GM19452 (cell line): Measurements from ENCODE around the gene FHL1.
"Not testable (repeated sequence)": the region's sequence is repeated elsewhere in the genome, so short reads cannot be mapped to it uniquely, and the experiment has no call there.

ENCODE experiments used
- ATAC-seq: cut with Tn5 transposase; IDR thresholded peaks from one replicate; pipeline ENCODE4 v1.9.1; 2021; ENCODE audit not compliant: unreplicated experiment

FHL1 gene

DNA sequence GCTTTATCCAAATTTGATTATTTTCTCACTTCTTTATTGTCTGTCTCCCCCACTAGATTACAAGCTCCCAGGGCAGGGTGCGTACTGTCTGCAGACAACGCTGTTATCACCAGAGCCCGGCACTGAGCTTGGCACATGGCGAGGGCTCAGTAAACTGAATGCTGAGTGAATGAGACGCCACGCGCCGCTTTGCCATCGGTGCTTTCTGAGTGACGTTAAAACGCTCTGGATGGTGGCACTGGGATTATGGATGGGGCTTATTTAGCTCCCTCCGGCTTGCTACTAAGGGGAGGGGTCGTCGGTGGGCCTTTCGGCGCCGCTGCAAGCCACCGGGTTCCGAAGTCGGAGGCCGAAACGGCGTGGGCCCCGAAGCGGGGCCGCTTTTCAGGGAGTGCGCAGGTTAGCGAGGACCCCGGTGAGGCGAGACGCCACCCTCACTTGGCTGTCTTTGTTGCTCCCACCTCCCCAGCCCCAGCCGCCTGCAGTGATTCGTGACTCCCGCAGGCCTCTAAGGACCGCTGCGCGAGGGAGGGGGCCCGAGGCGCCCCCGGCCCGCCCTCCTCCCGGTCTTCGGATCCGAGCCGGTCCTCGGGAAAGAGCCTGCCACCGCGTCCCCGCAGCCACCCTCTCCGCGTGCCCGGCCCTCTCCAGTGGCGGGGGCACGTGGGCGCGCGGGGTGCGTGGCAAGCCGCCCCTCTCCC is 569 bp upstream of the FHL1 start:
- no peak for ATAC-seq

- no peak for ATAC-seq
Measured at GRCh38 chrX:136147976-136148375, 643 bp downstream of the FHL1 start.

DNA sequence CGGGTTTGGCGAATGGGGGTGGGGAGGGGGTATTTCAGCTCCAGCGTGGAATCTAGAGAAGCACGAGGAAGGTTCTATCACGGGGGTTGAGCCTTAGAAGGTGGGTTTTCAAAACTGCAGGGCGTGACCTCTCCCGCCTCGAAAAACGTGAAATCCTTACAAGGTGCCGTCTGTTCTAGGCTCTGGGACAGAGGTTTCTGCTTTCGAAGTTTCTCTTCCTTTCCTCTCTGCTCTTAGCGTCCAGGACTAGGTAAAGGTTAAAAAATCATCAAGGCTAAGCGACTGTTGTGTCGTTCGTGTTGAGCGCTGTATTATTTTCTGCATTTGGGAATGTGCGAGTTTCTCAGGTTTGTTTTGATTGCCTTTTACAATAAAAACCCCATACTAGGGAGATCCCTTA is 1.1 kb downstream of the FHL1 start:
- ATAC-seq, result no peak

GRCh38 chrX:136154998-136155397 is 7.7 kb downstream of the FHL1 start:
- ATAC-seq, result no peak

DNA sequence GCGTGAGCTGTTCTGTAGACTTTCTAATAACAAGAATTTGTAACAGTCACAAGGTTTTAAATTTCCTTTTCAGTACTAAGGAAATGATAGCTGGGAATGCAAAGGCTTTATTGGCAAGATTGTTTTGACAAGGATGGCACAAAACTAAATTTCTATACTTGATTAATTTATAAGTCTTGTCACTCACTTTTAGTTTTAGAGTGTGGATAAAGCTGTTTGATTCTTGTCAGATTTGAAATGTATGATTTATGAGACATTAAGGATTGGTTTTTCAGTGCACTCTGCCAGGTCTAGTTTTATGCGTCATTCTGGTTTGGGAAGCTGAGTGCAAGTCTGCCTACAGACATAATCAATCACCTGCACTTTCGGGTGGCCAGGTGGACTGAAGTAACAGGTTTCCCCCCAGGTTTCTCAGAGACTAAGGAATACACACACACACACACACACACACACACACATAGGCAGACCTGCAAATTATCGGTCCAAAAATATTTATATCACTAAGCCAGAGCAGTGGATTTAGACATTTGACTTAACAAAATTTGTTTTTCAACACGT is 9.3 kb downstream of the FHL1 start:
- ATAC-seq, result no peak

DNA sequence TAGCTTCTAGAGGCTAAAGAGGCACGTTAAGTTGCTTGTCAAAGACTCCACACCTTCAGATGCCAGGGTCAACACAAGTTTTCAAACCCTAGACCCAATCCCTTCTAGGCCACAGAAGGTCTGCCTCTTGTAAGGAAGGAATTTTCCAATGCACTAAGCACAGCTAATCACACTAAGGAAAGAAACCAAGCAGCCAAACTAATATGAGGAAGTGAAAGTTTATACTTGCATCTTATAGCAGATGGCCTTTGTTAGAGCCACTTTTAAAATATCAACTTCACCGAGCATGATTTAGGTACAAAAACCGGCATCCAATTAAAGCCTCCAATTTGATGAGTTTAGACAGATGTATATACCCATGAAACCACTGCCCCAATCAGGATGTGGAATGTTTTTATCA is 9.9 kb downstream of the FHL1 start:
- ATAC-seq, result no peak

DNA sequence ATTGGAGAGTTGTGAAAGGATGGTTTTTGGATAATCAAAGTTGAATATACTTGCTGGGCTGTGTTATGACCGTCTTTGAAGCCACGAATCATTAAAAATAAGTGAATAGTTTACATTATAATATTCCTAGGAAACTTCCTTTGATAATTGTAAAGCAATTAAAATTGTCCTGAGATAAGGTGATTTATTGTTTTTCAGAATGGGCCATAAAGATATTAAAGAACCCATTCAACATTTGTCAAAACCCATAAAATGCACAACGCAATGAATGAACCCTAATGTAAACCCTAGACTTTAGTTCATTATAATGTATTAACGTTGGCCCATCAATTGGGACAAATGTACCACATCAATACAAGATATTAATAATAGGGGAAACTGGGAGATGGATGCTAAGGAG is 11.4 kb downstream of the FHL1 start:
- no peak for ATAC-seq

DNA sequence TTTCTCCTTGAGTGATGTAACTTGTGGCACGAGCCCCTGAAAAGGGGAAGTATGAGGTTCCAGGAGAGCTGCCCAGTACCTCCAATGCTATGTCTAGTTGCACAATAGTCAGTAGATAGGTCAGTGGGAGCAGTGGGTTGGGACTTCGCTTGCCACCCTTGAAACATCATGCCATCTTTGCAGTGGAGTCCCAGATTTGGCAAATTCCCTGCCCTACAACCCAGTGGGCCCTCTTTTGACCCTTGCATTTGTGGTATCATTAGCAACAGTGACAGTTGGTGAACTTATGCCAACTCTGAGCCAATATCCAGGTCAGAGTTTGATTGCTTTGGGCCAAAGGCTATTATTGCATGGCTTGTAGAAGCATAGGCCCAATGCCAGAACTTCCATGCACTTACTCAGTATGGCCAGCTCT is 12.3 kb downstream of the FHL1 start:
- no peak for ATAC-seq

- ATAC-seq, result no peak
Measured at GRCh38 chrX:136162827-136163570, 15.7 kb downstream of the FHL1 start.

- no peak for ATAC-seq
Measured at GRCh38 chrX:136163689-136164088, 16.4 kb downstream of the FHL1 start.

- ATAC-seq, result no peak
Measured at GRCh38 chrX:136165406-136165805, 18.1 kb downstream of the FHL1 start.

DNA sequence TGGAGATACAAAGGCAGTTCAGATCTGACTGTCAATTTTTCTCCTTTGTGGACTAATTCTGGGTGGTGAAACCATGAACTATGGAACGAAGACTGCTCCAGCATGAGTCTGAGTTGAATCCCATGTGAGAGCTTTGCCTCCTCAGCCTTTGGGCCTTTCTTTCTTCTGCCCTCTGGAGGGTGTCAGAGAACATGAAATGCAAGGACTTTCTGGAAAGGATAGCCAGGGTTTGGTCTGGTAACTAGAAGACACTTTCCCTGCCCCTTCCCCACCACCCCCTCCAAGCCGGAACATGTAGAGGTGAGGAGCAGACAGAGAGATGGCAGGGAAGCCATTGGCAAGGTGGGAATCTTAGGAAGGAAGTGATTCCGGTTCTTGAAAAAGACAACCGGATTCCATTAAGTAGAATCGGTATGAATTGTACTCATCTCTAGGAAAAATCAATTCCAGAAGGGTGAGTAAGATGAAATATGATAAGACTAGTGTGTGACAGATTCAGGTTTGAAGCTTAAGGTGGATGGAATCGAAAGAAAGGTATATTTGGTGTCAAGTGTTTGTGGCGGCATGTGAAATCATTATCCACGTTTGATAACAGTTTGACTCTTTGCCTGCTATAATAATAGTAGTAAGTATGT is 19.0 kb downstream of the FHL1 start:
- no peak for ATAC-seq

- not testable (repeated sequence) for ATAC-seq
Measured at GRCh38 chrX:136167989-136168388, 20.7 kb downstream of the FHL1 start.

- no peak for ATAC-seq
Measured at GRCh38 chrX:136168929-136169735, 21.8 kb downstream of the FHL1 start.

DNA sequence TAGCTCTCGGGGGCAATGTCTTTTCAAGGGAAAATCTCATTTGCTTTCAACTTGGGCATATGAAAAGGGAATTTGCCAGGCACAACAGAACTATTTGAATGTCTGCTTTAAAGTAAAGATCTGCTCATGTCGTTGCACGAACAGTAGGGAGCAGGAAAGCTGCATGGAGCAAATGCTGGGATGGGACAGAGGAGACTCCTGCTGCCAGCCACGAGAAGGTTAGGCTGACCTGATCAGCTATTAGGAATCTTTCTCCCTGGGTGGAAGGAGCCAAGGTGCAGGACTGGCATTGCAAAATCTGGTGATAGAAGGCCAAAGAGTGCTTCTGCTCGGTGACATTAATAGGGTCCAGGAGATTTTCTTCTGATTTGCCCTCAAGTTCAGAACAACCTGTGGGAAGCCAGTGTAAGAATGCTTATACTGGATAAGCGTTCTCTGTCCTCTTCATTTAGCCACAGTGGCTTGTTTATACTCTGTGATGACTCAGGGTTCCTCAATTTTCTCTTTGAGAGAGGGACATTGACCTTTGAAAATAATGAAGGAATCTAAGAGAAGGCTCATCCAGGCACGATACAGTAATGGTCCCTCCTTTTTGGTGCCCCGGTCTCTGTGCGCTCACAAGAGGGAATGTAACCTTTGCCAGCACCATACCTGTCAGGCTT is 22.9 kb downstream of the FHL1 start:
- no peak for ATAC-seq

- no peak for ATAC-seq
Measured at GRCh38 chrX:136171420-136171819, 24.1 kb downstream of the FHL1 start.

DNA sequence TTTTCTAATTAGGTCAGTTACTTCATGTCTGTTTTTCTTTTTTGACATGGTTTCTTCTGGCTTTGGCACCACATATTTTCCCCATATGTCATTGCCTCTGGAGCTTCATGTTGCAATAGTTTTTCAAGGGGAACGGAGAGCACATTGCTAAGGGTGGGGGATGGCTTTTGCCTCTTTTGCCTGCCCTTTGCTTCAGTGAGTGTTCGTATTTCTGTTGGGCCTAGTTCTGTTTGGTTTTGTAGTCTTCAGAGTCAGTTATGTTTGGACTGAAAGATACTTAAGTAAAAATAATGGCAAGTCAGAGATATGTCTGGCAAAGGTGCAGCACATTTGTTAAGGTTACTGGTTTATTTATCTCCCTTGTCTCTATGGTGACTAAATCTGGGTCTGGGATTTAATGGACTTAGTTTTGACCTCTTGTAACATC is 29.1 kb downstream of the FHL1 start:
- no peak for ATAC-seq

DNA sequence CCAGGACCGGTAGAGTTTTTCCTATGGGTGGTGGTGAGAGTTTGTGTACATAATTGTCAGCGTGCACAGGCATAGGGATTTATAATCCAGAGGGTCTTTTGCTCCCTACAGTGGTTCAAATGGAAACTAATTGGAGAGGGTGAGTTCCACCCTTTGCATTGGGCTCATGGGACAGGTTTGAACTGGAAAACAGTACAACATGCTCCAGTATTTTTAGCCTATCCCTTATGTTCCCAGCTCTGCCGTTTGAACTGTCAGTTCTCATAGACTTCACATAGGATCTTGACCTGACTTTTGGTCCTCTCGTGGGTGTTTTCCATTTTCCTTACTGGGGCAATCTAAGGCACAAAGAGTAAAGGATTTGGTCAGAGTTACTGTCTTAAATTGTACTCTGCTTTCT is 31.8 kb downstream of the FHL1 start:
- ATAC-seq, result no peak

DNA sequence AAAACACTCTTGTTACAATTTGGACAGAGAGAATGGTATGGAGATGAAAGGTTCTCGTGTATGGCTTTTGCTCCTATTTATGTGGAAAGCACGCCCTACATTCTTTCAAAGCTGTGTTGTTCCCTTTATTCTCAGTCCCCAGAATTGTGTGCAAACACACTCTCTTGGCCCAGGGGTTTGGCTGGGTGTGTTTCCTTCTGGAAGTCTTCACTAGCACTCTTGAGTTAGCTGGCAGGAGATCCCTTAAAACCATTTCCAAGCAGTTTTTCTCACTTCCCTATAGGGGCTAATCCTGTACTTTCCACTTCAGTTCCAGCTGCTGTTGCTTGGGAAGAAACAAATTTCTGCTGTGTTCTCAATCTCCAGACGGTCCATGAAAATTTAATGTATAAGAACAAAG is 35.1 kb downstream of the FHL1 start:
- no peak for ATAC-seq

DNA sequence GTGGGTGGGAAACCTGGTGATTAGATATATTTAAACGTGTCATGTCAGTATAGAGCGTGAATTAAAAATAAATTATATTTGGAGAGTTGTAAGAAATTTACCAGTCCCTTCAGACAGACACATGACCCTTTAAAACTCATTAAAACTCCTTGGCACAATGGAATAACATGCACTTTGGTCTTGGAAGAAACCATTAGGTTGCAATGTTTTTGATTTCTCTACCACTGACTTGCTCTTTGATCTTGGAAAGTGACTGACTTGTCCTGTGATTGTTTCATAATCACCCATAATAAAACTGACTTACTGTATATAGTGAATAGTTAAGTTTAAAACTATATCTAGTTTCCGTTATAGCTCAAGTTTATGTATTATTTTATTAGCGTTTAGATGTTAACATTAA is 35.8 kb downstream of the FHL1 start:
- no peak for ATAC-seq

GRCh38 chrX:136183917-136184316 is 36.6 kb downstream of the FHL1 start:
- ATAC-seq, result no peak
